ENCODE data around the gene TAF9B. TPM values are rescaled to one million over a fixed set of nuclear protein-coding genes. Genes with fewer than 3 reads are reported as not detected.

TAF9B gene
- total and polyA plus RNA-seq, 8 donors = 3.2 to 75.4 (median 12.6) TPM

GRCh38 chrX:78103623-78104446 is 35.6 kb downstream of the TAF9B start, which contains the start of gene PGK1:
Gene PGK1 (plus strand): TSS chrX:78104248. CDS start chrX:78104341, 93 bp downstream.
- H3K27ac ChIP-seq = peak within 1 kb of the TSS; percentile 89 to 96 (median 93)
- intact Hi-C loops (cut with DNase I; ENCODE audit: low total_unique reads) = no loop called here
- no peaks in the 10 kb centered on the region for H3K36me3 ChIP-seq
- no peaks in the 10 kb centered on the region for H3K9me3 ChIP-seq
- TF ChIP-seq EP300 (IDR thresholded peaks at IDR 0.05) (no peak), POLR2A (IDR thresholded peaks at IDR 0.05) (peak in 2 of 4 donors; percentile 56 to 71), POLR2AphosphoS5 (IDR thresholded peaks at IDR 0.05) (peak; percentile 61 to 97 (median 97))
- peaks cover 6 to 35% (median 20%) of the 10 kb centered on the region in 4 donors for H3K4me1 ChIP-seq
- H3K4me3 ChIP-seq = peak within 1 kb of the TSS; percentile 63 to 73 (median 64)
- no peaks in the 10 kb centered on the region for H3K27me3 ChIP-seq
- 0 to 38% (median 8%) methylated on average over 29 to 72 of the region's 72 CpGs for WGBS, 5 donors
- DNase-seq = peak; percentile 97 to 99

DNA sequence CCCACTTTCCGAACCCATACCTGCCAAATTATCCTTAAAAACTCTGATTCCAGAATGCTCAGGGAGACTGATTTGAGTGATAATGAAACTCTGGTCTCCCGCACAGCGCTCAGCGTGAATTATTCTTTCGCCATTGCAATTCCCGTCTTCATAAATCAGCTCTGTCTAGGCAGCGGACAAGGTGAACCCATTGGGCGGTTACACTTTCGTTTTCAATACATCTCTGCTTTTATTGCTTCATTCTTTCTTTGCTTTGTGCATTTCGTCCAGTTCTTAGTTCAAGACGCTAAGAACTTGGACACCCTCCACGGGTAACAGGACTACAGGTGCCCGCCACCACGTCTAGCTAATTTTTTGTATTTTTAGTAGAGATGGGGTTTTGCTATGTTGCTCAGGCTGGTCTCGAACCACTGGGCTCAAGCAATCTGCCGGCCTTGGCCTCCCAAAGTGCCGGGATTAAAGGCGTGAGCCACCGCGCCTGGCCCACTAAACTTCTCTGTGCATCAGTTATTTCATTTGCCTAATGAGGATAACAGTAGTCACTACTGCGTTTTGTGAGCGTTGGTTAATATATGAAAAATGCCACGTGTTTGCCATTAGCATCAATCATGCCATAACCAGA is 36.3 kb downstream of the TAF9B start:
- no peak for TF ChIP-seq POLR2AphosphoS5 (IDR thresholded peaks at IDR 0.05)
- TF ChIP-seq POLR2A (IDR thresholded peaks at IDR 0.05) = no peak
- TF ChIP-seq EP300 (IDR thresholded peaks at IDR 0.05) = no peak
- no peak for TF ChIP-seq CTCF (IDR thresholded peaks at IDR 0.05)
- Histone ChIP-seq H3K27me3 (no peaks in the 10 kb centered on the region), H3K27ac (peak overlapping the region in 4 of 5 donors; percentile 85 to 96 (median 93)), H3K36me3 (no peaks in the 10 kb centered on the region), H3K4me1 (peaks cover 6 to 28% (median 16%) of the 10 kb centered on the region in 4 donors), H3K9me3 (no peaks in the 10 kb centered on the region), H3K4me3 (peak overlapping the region; percentile 19 to 73 (median 63))
- DNase-seq = peak in 1 of 2 donors; percentile 7
- 81 to 88% (median 84%) methylated on average over 23 of the region's 23 CpGs for WGBS, 5 donors
- intact Hi-C loops (cut with DNase I; ENCODE audit: low total_unique reads) = no loop called here

DNA sequence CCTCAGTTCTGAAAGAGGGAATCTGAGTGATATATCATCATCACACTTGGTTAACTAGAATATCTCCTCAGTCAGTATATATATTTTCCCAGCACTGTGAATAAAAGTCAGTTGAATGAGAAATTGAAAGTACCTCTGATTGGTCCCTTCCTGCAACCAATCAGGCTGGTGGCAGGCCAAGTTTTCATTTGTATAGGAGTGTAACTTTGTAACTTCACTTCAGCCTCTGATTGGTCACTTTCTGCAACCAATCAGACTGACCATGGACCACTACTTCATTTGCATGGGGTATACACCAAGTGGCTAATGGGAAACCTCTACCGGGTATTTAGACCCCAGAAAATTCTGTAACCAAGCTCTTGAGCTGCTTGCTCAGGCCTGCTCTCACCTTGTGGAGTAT is 37.4 kb downstream of the TAF9B start:
- intact Hi-C loops (cut with DNase I; ENCODE audit: low total_unique reads) = no loop called here
- Histone ChIP-seq H3K27me3 (no peaks in the 10 kb centered on the region), H3K27ac (no peak overlapping the region), H3K4me1 (peaks cover 6 to 18% (median 11%) of the 10 kb centered on the region in 4 donors), H3K4me3 (no peak overlapping the region), H3K9me3 (no peaks in the 10 kb centered on the region), H3K36me3 (no peaks in the 10 kb centered on the region)
- DNase-seq = peak in 1 of 2 donors; percentile 25
- 50 to 93% (median 81%) methylated on average over 1 of the region's 1 CpG for WGBS, 5 donors
- TF ChIP-seq CTCF (IDR thresholded peaks at IDR 0.05) = no peak
- TF ChIP-seq POLR2A (IDR thresholded peaks at IDR 0.05) = no peak
- TF ChIP-seq POLR2AphosphoS5 (IDR thresholded peaks at IDR 0.05) = no peak
- no peak for TF ChIP-seq EP300 (IDR thresholded peaks at IDR 0.05)

DNA sequence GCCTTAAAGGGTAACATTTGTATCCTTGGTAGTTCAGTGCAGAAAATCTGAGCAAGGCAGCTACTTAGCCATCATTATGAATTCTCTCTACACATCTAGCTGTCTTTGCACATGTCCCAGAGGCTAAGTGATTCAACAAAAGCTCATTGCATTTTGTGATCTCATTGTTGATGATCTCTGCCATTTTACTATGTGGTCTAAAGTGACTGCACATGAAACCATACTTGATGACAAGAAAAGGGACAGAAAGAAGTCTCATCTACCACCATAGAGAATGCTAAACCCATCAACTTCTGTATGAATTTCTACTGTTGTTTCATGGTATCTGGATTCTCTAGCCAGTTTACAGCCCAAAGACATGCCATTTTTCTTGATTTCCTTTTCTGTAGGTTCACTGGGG is 41.3 kb downstream of the TAF9B start:
- no peak for TF ChIP-seq EP300 (IDR thresholded peaks at IDR 0.05)
- no peak for TF ChIP-seq POLR2A (IDR thresholded peaks at IDR 0.05)
- TF ChIP-seq CTCF (IDR thresholded peaks at IDR 0.05) = no peak
- TF ChIP-seq POLR2AphosphoS5 (IDR thresholded peaks at IDR 0.05) = no peak
- intact Hi-C loops (cut with DNase I; ENCODE audit: low total_unique reads) = no loop called here
- no peaks in the 10 kb centered on the region for H3K4me1 ChIP-seq

More for the DNA sequence above, 41.3 kb downstream of the TAF9B start:
- Histone ChIP-seq H3K9me3 (no peaks in the 10 kb centered on the region), H3K27ac (no peak overlapping the region), H3K36me3 (no peaks in the 10 kb centered on the region), H3K27me3 (no peaks in the 10 kb centered on the region), H3K4me3 (no peak overlapping the region)
- no peak for DNase-seq
